ENCODE results near the gene PEX10.

Gene PEX10

GRCh38 chr1:2422523-2422922, 10.2 kb upstream of the PEX10 start:
- DNase-seq (ENCODE audit: low spot score): no peak

DNA sequence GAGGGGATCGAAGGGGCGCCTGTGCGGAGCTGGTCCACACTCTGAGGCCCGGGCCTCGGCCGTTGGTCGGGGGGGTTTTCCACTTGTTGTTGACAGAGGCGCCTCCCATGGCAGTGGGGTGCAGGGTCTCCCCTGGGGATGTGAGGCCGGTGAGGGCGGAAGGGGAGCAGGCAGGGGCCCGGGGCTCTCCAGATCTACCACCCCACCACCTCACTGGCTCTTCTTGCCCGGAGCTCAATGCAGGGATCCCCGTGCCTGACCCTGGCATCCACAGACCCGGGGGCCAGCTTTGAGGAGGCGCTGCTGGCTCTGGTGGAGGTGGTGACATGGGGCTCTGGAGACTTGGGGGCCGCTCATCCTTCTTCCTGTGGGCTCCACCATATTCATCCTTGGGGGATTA, 7.1 kb upstream of the PEX10 start:
- DNase-seq (ENCODE audit: low spot score): no peak

- no peak for DNase-seq (ENCODE audit: low spot score)
These were observed 6.5 kb upstream of the PEX10 start for GRCh38 chr1:2418791-2419320.

- DNase-seq (ENCODE audit: low spot score): no peak
These were observed 5.5 kb upstream of the PEX10 start for GRCh38 chr1:2417833-2418225.

GRCh38 chr1:2417083-2417832, 4.9 kb upstream of the PEX10 start:
- no peak for DNase-seq (ENCODE audit: low spot score)

DNA sequence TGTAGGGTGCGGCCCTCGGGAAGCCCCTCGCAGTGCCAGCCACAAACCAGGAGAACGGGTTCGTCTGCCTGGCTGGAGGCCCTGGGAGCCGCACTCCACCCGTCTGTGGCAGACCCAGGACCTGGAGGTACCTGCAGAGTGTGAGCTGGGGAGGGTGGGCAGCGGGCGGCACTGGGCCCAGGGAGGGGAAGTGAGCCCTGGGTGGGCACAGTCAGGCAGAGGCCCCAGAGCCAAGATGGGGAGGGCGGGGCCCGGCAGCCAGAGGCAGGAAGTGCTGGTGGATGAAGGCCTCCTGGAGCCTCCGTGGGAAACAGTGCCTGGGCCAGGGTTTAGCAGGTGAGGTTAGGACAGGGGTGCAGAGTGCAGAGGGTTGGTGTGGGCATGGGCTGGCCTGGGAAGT, 4.0 kb upstream of the PEX10 start:
- DNase-seq (ENCODE audit: low spot score): peak; percentile 16

DNA sequence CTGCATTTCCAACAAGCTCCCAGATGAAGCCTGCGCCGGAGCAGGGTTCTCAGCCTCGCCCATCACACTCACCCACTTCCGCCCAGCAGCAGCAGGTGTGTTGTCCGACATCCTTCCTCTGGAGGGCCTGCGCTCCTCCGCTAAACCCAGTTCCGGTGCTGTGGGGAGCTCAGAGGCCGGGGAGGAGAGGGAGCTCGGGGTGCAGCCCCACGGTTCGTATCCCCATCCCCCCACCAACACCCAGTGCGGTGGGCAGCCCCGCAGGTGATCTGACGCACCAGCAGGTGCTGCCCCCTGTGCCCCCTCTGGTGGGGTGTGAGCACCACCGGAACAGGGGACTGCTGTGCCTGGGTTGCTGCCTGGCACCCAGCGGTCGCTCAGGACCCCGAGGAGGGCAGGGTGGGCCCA, 3.4 kb upstream of the PEX10 start:
- peak; percentile 48 for DNase-seq (ENCODE audit: low spot score)

- DNase-seq (ENCODE audit: low spot score): no peak
These were observed 3.0 kb upstream of the PEX10 start for GRCh38 chr1:2415337-2415736.

GRCh38 chr1:2414297-2414958, 2.1 kb upstream of the PEX10 start:
- DNase-seq (ENCODE audit: low spot score): peak; percentile 84

DNA sequence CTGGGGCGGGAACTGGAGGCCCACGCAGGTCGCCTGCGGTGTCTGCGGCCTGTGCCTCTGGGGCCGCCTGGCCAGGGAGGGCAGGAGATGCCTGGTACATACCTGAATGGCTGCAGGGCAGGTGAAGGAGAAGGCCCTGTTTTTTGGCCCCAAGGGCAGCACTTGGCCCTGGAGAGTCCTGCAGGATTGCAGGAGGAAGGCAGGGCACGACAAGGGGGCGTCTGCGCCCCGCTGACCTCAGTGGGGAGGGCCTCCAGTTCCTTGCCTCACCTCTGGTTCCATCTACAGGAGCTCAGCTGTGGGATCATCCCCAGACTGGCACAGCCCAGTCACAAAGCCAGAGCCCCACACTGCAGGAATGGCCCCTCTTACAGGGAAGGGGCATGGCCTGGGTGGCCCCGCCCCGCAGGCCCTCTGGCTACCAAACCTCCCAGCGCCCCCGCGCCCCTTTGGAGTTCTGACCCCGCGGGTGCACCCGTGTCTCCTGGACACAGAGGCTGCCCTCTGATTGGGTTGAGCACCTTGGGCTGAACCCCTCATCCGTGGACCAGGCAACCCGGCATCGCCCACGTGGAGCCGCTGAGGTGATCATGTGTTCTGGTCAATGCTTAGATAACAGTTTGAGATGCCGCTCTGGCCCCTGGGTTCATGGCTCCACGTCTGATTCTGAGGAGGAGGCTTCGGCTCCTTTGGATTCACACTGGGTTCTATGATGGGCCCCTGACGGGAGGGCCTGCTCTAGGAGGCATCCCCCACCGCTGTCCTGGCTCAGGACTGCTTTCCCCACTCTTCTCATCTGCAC, 1.3 kb upstream of the PEX10 start:
- DNase-seq (ENCODE audit: low spot score): no peak

- no peak for DNase-seq (ENCODE audit: low spot score)
These were observed 570 bp upstream of the PEX10 start for GRCh38 chr1:2412773-2413494.

DNA sequence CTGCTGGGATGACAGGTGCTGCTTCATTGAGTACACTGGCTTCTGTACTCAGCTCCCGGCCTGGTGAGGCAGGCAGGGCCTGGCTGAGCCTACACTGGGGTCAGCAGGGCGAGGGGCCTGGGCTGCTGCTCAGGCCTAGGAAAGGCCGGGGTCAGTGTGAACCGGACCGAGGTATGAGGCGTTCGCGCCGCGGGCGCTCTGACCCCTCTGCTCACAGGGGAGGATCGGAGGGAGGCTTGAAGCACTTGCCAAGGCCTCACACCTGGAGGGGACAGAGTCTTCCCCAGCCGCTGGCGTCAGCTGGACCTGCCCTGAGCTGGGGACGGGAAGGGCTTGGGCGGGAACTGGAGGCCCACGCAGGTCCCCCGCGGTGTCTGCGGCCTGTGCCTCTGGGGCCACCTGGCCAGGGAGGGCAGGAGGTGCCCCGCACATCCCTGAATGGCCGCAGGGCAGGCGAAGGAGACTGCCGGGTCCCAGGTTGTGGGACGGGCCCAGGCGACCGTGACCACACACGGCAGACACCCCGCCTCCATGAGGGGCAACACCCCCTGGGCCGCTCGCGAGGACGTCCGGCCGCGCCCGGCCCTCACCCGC, 466 bp downstream of the PEX10 start:
- DNase-seq (ENCODE audit: low spot score): no peak

GRCh38 chr1:2409745-2410144, 2.6 kb downstream of the PEX10 start:
- DNase-seq (ENCODE audit: low spot score): no peak

DNA sequence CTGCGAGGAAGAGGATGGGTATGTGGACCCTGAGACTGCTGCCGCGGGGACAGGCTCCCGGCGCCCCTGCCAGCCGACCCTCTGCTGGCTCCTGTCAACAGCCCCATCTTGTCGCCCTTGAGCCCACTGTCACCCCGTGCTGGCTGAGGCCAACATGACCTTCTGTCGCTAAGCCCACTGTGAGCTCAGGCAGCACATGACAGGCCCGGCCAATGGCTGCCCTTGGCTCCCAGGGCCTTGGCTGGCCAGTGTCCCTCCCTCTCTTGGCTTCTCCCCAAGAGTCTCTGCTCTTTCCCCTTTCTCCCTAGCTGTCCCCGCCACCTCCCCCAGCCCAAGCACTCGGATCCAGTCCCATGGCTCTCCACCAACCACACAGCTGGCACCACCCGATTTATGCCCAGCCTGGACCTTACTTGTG, 3.5 kb downstream of the PEX10 start:
- DNase-seq (ENCODE audit: low spot score): no peak

GRCh38 chr1:2408456-2408855, 3.9 kb downstream of the PEX10 start:
- DNase-seq (ENCODE audit: low spot score): no peak

GRCh38 chr1:2407991-2408275, 4.4 kb downstream of the PEX10 start:
- DNase-seq (ENCODE audit: low spot score): no peak

- no peak for DNase-seq (ENCODE audit: low spot score)
These were observed 5.0 kb downstream of the PEX10 start for GRCh38 chr1:2407166-2407990.

DNA sequence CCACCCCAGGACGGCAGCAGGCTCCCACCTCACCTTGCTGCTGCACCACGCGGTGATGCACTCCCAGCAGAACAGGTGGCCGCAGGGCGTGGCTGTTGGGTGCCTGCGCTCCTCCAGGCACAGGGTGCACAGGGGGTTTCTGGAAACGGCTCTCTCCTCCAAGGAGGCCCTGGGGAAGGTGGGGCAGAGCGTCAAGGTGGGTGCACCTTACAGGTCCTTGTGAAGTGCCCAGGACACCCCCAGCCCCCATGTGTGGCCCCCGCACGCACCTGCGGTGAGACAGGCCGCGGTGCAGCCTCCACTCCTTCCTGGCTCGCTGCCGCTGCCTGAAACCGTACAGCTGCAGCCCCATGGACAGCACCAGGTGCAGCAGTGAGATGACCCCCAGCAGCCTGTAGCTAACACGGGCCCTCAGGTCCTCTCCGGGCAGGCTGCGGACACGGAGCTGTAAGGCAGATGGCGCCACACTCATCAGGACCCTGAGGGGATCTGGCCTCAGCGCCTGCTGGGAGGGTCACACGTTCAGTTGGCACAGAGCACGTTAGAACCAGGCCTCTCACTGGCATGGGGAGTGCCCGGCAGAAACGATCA, 5.8 kb downstream of the PEX10 start:
- no peak for DNase-seq (ENCODE audit: low spot score)

DNA sequence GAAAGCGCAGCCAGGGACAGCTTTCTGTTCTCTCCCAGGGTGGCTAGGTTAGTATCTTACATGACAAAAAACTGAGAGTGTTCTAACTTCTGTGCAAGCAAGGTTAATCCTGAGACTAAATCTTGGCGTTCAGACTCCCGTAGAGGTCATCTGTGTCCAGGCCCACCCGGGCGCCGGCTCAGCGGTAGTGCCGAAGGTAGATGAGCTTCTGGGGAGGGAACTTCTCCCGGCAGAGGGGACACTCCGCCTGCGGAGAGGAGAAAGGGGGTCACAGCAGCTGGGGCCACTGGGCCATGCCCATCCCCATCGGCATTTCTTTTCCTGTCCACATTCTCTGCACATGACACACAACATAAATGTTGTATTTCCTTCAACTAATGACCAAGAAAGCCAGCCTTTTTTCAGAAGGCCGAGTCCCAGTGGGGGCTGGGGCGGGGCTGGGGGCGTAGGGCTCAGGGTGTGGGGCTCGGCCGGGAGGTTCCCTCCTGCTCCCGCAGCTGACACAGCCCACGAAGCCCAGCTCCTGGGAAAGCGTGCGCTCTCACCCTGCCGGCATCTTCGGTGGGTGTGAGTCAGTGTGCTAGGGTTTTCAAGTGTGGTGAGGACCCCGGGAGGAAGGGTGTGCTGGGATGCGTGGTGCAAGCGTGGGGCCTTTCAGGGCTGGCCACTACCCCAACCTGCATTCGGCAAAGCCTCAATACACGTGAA, 6.6 kb downstream of the PEX10 start:
- no peak for DNase-seq (ENCODE audit: low spot score)
